Esophagus squamous epithelium (tissue), 4 donors: ENCODE measurements around the gene TTC6.

Experiments
- CTCF ChIP-seq, 6 experiments: fragments of 450-650 bp in 4 of 6; fragments of 200-600 bp in 2 of 6; sonication (generic) in 2 of 6; IDR thresholded peaks; one replicate each; pipeline ENCODE4 v1.5.1; 2016 to 2019; ENCODE audit warnings: antibody characterized with exemption in 6 of 6, mild to moderate bottlenecking in 4 of 6, moderate library complexity in 4 of 6
- POLR2A ChIP-seq, 4 donors: fragments of 450-650 bp; IDR thresholded peaks; one replicate each; pipeline ENCODE4 v1.6.1; 2017; ENCODE audit warnings: antibody characterized with exemption in 4 of 4, mild to moderate bottlenecking in 4 of 4, moderate library complexity in 3 of 4

GRCh38 chr14:37588956-37589714, 6.3 kb upstream of the TTC6 start:
- TF ChIP-seq CTCF (IDR thresholded peaks at IDR 0.05) (no peak), POLR2A (IDR thresholded peaks at IDR 0.05) (no peak)
